ENCODE measurements around the gene GZMH. TPM values are rescaled to one million over a fixed set of nuclear protein-coding genes. Genes with fewer than 3 reads are reported as not detected.
"Not testable (repeated sequence)": the region's sequence is repeated elsewhere in the genome, so short reads cannot be mapped to it uniquely, and the experiment has no call there.

GZMH gene, protein sequence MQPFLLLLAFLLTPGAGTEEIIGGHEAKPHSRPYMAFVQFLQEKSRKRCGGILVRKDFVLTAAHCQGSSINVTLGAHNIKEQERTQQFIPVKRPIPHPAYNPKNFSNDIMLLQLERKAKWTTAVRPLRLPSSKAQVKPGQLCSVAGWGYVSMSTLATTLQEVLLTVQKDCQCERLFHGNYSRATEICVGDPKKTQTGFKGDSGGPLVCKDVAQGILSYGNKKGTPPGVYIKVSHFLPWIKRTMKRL
- polyA plus RNA-seq = 1 to 10 TPM in 1 of 3 donors, under 1 TPM in 1, not detected in 1; 0.13 to 1.1 TPM

DNA sequence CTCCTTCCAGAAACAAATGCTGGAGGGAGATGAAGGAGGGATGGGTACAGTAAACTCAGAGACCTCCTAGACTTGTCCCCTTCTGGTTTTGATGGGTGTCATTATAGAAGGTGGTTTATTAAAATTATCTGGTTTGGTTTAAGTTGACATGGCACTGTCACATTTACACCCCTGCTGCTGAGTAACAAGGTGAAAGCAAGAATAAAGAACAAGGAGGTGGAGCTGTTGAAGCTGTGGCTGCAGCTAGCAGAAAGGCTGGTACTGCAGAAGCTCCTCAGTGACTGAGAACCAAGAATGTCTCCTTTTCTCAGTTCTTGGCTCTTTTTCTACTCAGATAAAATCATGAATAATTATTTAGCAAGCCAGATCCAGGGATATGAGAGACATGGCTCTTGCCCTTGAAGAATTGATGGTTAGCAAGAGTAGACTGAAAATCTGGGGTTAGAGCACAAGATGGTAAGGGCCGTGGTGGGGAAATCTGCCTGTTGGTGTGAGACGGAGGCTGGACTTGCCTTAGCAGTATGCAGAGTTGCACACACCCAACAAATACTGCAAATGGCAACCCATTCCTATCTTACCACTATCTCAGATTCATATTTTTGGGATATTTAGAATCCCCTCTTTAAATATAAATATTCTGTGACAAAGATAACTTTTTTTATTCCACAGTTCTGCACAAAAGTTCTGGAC, at the start of gene GZMH:
GZMH (minus strand) TSS at position 31 of the 690 bp plus-strand sequence. CDS start 72 bp downstream, outside the sequence.
- WGBS, 3 donors = 79 to 84% (median 80%) methylated on average over 2 of the region's 2 CpGs
- no peak within 1 kb of the TSS for H3K27ac ChIP-seq (ENCODE audit: low read depth, low read length)

DNA sequence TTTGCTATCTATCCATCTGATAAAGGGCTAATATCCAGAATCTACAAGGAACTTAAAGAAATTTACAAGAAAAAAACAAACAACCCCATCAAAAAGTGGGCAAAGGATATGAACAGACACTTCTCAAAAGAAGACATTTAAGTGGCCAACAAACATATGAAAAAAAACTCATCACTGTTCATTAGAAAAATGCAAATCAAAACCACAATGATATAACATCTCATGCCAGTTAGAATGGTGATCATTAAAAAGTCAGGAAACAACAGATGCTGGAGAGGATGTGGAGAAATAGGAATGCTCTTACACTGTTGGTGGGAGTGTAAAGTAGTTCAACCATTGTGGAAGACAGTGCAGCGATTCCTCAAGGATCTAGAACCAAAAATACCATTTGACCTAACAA, 38.9 kb upstream of the GZMH start:
- 50 to 73% (median 71%) methylated on average over 1 of the region's 1 CpG for WGBS, 3 donors
- H3K27ac ChIP-seq (ENCODE audit: low read depth, low read length) = not testable (repeated sequence)

DNA sequence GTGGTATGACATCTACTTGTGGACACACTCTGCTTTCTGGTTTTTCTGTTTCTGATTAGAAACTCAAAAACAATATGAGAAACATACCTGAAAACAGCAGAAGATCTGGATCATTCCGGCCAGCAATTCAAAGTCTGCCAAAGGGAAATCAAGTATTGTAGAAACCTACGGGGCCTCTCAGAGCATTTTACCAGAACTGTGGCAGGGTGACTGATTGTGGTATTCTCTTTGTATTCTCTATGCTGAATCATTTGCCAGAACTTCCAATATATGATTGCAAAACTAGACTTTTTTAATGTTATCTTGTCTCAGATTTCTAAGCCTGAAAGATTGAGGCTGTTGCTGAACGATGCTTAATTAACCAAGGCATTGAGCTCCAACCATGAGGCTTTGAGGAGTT, 30.4 kb upstream of the GZMH start:
- WGBS, 3 donors = 51 to 71% (median 53%) methylated on average over 3 of the region's 3 CpGs
- H3K27ac ChIP-seq (ENCODE audit: low read depth, low read length) = no peak overlapping the region

DNA sequence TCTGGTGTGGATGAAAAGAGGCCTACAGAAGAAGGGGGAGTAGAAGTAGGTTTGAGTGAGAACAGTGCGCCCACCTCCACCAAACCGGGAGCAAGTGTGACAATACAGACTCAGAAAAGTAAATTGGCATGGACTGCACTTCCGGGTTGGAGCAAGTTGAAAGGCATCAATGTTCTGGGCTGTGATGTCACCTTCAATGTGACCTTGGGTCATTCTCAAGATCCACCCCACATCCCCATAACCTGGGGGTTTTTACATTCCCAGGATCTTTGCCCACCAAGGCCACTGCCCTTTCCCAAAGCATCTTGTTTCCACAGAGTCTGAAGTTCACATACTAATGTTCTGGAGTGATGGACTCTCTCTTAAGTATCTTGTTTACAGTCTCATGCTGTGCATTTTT, 29.8 kb upstream of the GZMH start:
- H3K27ac ChIP-seq (ENCODE audit: low read depth, low read length) = no peak overlapping the region
- 84 to 91% (median 90%) methylated on average over 3 of the region's 3 CpGs for WGBS, 3 donors

DNA sequence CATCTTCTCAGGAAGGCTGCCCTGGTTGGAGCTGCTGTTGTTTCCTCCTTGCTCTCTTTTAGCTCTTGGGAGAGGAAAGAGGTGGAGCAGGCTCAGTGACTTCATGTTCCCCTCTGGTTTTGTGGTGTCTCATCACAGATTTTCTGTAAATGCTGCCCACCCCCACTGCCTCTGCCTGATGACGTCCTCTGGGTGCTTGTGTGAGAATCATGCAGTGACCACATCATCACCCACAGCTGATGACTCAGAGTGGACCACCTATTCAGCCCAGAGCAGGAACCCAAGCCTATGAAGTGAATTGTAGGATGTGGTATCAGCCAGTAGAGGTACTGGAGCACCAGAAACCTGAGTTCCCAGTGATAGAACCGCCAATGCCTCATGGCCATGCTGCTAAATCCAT, 24.7 kb upstream of the GZMH start, which contains the start of gene GZMB:
GZMB (minus strand) TSS at position 33 of the 400 bp plus-strand sequence; CDS start at position 3, 30 bp downstream.
- WGBS, 3 donors = 63 to 75% (median 72%) methylated on average over 2 of the region's 2 CpGs
- no peak within 1 kb of the TSS for H3K27ac ChIP-seq (ENCODE audit: low read depth, low read length)

DNA sequence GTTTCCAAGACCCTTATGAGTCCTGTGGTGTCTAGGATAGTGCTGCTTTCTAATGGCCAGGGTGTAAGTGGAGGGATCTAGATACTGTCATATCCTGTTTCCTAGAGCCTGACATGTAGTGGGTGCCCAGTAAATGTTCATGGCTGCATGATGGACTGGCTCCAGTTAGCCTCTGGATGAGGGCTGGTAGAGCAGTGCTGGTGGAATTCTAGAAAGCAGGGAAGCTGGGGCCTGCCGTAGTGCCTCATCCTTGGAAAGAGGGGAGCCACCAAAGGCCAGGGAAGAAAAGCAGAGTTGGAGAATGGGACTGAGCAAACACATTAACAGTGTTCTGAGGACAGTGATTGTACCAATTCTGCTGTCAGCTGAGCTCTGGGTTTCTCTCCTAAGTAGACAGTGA, 23.9 kb upstream of the GZMH start:
- H3K27ac ChIP-seq (ENCODE audit: low read depth, low read length) = no peak overlapping the region
- 90 to 95% (median 94%) methylated on average over 1 of the region's 1 CpG for WGBS, 3 donors

DNA sequence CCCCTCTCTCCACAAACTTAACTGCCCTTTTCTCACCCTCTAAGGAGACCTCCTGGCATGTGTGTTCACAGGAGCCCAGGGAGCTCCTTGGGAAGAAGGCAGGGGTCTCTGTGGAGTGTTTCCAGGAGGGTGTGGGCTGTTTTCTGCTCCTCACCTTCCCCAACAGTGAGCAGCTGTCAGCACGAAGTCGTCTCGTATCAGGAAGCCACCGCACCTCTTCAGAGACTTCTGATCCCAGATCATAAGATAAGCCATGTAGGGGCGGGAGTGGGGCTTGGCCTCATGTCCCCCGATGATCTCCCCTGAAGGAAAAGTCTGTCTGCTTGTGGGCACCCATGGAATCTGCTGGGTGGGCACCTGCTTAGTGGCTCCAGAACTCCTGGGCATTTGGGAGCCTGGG, 23.3 kb upstream of the GZMH start:
- H3K27ac ChIP-seq (ENCODE audit: low read depth, low read length) = no peak overlapping the region
- WGBS, 3 donors = 56 to 67% (median 67%) methylated on average over 6 of the region's 6 CpGs

DNA sequence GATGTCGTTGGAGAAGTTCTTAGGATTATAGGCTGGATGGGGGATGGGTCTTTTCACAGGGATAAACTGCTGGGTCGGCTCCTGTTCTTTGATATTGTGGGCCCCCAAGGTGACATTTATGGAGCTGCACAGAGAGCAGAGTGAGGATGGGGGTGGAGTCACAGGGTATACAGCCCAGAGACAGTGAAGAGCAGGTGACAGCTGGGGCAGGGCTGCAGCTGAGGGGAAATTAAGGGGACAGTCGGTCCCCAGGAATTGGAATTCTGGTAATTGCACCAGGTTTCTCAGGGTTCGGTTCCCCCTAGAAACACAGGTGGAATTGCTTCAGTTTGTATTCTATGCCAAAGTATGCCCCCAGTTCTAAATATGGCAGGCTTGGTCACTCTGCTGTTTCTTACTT, 22.9 kb upstream of the GZMH start:
- WGBS, 3 donors = 70 to 86% (median 82%) methylated on average over 4 of the region's 4 CpGs
- no peak overlapping the region for H3K27ac ChIP-seq (ENCODE audit: low read depth, low read length)

DNA sequence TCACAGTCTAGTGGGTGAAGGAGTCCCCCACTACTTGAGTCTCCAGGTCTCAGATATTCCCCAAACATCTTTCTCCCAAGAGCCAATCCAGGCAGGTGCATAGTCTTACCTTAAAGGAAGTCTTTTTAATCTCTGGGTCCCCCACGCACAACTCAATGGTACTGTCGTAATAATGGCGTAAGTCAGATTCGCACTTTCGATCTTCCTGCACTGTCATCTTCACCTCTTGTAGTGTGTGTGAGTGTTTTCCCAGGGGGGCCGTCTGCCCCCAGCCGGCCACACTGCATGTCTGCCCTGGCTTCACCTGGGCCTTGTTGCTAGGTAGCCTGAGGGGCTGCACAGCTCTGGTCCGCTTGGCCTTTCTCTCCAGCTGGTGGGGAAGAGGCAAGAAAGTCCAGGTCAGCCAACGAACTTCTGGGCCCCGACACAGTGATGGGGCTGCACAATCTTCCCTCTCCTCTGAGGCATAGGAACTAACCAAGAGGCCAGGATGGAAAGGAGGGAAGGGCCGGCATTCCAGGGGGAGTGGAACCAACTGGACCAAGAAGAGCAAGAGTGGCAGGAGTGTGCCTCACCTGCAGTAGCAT, 22.4 kb upstream of the GZMH start:
- H3K27ac ChIP-seq (ENCODE audit: low read depth, low read length) = no peak overlapping the region
- WGBS, 3 donors = 91 to 96% (median 95%) methylated on average over 11 of the region's 11 CpGs

DNA sequence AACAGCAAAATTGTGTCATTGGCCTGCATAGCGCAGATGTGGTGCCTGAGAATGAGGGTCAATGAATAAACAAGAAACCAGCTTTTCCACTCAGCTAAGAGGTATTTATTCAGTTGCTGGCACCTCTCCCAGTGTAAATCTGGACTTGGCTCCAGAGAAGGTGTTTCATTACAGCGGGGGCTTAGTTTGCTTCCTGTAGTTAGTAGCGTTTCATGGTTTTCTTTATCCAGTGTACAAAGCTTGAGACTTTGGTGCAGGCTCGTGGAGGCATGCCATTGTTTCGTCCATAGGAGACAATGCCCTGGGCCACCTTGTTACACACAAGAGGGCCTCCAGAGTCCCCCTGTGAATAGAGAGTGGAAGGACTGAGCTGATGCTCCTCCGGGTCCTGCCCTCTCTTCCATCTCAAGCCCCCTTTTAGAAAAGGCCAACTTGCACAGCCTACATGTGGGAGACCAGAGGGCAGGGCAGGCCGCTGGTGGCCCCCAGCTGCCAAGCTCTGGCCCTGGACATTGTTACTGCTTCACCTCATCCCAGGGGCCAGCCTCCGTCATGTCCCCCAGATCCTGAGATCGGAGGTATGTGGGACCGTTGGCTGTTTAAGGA, 21.5 kb upstream of the GZMH start:
- WGBS, 3 donors = 57 to 81% (median 81%) methylated on average over 10 of the region's 10 CpGs
- no peak overlapping the region for H3K27ac ChIP-seq (ENCODE audit: low read depth, low read length)

DNA sequence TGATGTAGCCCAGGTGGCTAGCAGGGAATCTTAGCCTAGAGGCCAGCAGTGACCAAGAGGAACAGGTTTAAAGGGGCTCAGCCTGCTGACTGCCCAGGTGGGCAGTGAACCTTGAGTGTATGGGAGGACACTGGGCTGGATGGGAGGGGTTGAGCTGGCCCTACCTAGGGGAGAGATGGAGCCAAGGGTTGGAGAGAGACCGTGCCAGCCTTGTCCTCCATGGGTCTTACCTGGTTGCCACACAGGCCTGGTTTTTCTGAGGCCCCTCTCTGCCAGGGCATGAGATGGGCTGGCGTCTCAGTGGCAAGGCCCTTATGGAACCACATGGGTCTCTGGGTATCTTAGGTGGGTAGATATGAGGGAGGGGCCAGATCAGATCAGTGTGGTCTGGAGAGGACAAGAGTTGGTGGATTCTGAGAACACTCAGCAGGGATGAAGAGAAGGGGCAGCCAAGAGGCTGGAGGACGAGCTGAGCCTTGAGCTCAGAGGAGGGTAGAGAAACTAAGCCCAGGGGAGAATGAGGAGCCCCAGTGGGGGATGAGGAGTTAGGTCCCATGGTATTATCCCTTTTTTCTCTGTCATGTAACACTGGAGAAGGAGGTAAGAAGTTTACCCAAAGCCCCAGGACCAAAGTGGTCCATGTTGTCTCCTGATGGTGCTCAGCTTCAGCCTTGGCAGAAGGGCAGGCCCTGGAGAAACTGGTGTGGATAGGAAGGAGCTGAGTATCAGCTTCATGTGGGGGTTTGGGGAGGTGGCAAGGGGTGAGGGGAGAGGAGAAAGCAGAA, 20.8 kb upstream of the GZMH start:
- no peak overlapping the region for H3K27ac ChIP-seq (ENCODE audit: low read depth, low read length)
- 79 to 90% (median 83%) methylated on average over 3 of the region's 3 CpGs for WGBS, 3 donors

DNA sequence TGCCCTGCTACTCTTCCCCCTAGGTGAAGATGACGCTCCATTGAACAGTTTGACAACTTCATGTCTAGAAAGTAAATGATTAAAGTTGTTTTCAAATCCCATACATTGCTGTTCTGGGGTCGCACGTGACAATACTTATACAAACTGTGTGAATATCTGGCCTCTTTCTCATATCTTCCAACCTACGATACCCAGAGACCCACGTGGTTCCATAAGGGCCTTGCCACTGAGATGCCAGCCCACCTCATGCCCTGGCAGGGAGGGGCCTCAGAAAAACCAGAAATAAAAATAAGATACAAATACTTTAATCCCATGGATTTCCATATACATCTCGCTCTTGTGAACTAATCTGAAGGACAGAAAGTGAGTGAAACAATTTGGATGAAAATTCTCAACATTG, 20.0 kb upstream of the GZMH start:
- H3K27ac ChIP-seq (ENCODE audit: low read depth, low read length) = no peak overlapping the region
- 84 to 93% (median 90%) methylated on average over 6 of the region's 6 CpGs for WGBS, 3 donors

DNA sequence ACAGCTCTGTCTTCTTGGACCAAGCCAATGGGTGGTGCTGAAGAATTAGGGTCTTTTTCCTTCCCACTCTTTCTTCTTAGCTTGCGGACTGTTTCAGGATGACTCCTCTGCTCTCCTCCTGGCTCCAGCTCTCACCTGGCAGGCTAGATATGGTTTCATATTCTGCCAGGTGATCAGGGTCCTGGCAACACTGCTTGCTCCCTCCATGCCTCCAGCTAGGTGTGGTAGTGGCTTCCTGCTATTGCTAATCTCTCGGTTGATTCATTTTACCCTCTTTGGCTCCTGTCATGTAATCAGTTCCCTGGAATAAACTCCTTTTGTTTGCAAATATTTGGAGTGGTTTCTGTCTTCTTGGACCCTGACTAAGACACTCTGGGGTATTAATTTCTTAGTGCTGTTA, 4.3 kb upstream of the GZMH start:
- WGBS, 3 donors = 82 to 85% (median 85%) methylated on average over 2 of the region's 2 CpGs
- H3K27ac ChIP-seq (ENCODE audit: low read depth, low read length) = no peak overlapping the region

DNA sequence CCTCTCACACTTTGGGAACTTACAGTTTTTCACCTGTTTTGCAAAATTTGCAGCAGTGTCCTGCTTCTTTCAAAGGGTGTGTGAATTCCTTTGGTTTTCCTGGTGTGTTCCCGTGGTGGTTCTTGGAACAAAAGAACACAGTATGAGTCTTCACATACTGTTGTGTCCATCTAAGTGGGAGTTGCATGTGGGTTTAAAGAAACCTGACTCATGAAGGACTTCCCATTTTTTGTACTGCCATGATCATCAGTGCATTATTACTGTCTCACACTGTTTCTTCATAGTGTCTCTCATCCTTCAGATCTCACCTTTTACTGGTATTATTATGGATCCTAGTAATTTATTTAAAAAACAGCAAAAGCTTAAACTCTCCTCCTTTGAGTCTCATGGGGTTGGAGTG, 3.8 kb upstream of the GZMH start:
- 50 to 78% (median 56%) methylated on average over 1 of the region's 1 CpG for WGBS, 3 donors
- no peak overlapping the region for H3K27ac ChIP-seq (ENCODE audit: low read depth, low read length)

DNA sequence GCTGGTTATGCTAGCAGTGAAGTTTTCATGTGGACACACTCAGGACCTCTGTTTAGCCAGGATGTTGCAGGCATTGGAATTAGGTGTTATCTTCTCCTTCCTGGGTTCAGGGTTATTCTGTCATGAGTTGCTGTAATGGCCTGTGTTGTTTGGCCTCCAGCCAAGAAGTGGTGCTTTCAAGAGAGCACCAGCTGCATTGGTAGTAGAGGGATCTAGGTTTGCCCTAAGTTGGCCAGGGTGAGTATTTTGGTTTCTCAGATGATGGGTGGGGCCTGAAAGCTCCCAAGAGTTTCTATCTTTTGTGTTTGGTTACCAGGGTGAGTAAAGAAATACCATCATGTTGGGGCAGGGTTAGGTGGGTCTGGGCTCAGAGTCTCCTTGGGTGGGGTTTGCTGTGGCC, 2.7 kb upstream of the GZMH start:
- H3K27ac ChIP-seq (ENCODE audit: low read depth, low read length) = no peak overlapping the region

DNA sequence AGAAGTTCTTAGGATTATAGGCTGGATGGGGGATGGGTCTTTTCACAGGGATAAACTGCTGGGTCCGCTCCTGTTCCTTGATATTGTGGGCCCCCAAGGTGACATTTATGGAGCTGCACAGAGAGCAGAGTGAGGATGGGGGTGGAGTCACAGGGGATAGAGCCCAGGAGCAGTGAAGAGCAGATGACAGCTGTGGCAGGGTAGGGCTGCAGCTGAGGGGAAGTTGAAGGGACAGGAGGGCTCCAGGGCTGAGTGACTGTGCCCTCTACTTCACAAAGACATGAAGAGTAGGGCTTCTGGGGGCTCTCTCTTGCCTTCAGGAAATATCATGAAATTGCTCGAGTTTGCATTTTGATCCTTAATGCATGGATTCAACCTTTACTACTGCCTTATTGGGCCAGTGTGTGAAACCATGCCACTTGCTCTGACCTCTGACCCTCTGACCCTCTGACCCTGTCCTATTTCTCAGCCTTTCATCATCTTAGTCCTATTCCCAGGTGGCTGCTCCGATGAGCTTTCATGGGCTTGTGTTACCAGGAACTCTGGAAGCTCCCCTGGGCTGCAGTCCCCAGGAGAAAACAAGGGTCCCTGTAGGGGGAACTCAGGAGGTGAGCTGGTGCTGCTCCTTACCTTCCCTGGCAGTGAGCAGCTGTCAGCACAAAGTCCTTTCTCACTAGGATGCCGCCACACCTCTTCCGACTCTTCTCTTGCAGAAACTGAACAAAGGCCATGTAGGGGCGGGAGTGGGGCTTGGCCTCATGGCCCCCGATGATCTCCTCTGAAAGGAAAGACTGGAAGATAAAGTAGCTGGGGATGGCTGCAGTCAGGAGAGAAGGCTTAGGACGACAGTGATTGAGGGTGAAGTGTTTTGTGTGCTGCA, 1.6 kb downstream of the GZMH start:
- H3K27ac ChIP-seq (ENCODE audit: low read depth, low read length) = no peak overlapping the region
- WGBS, 3 donors = 65 to 78% (median 77%) methylated on average over 8 of the region's 8 CpGs

DNA sequence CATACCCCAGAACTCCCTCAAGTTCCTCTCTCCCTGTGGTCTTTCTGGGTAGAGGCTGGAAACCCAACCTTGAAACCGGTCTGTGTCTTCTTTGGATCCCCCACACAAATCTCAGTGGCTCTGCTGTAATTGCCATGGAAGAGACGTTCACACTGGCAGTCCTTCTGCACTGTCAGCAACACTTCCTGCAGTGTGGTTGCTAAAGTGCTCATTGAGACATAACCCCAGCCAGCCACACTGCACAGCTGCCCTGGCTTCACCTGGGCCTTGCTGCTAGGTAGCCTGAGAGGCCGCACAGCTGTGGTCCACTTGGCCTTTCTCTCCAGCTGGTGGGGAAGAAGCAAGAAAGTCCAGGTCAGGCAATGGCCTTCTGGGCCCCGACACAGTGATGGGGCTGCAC, 2.4 kb downstream of the GZMH start:
- 52 to 74% (median 56%) methylated on average over 4 of the region's 4 CpGs for WGBS, 3 donors

DNA sequence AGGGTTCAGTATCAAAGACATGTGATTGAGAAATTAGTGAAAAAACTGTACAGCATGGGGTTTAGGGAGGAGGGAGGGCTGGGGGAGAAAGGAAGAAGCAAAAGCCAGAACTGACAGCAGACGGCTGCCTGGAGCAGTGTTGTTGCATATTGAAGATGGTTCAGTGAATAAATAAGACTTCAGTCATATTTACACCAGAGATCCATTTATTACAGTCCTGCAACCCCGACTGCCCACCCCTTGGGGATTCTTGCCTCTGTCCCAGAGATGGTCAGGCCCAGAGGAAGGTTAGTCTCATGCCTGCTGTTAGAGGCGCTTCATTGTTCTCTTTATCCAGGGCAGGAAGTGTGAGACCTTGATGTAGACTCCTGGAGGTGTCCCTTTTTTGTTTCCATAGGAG, 3.2 kb downstream of the GZMH start:
- 51 to 58% (median 57%) methylated on average over 3 of the region's 3 CpGs for WGBS, 3 donors
- no peak overlapping the region for H3K27ac ChIP-seq (ENCODE audit: low read depth, low read length)

More for the DNA sequence above, 2.4 kb downstream of the GZMH start:
- no peak overlapping the region for H3K27ac ChIP-seq (ENCODE audit: low read depth, low read length)

All from adipose tissue (tissue), 3 donors.